Right cardiac atrium (tissue), 5 donors: ENCODE results near the gene ADAMTS16. TPM values are rescaled to one million over a fixed set of nuclear protein-coding genes. Genes with fewer than 3 reads are reported as not detected.

Source experiments
- ATAC-seq, 2 donors: fragments of 200-7000 bp; cut with Tn5 transposase; one replicate each; pipeline versions ENCODE4 v1.8.0 to v1.9.1; 2020; ENCODE audit warnings: moderate library complexity in 2 of 2, mild to moderate bottlenecking in 1 of 2
- DNase-seq, 3 donors: peaks; one replicate each; pipeline ENCODE4 v3.0.0-alpha.2; 2020
- H3K27ac ChIP-seq: one replicate; pipeline ENCODE4 v1.5.1; 2013; ENCODE audit warnings: mild to moderate bottlenecking, low read length, control low read depth, moderate library complexity
- H3K27me3 ChIP-seq: one replicate; pipeline ENCODE4 v1.6.1; 2013; ENCODE audit not compliant: control insufficient read depth, insufficient read depth
- H3K4me1 ChIP-seq: one replicate; pipeline ENCODE4 v1.6.1; 2013; ENCODE audit warnings: low read length; ENCODE audit not compliant: control insufficient read depth, insufficient read depth
- H3K4me3 ChIP-seq: one replicate; pipeline ENCODE4 v1.5.1; 2013; ENCODE audit warnings: low read length, control low read depth
- H3K9me3 ChIP-seq: one replicate; pipeline ENCODE4 v1.6.1; 2013; ENCODE audit warnings: low read length; ENCODE audit not compliant: control insufficient read depth
- WGBS: extraction: QIAGEN DNeasy Blood & Tissue Kit; methylation state at CpG from one replicate; pipeline ENCODE4 v1.1.7; 2013; 5-methylcytosine and 5-hydroxymethylcytosine counted together
- intact Hi-C, 4 donors: fragments of 100-400 bp; cut with DNase I; formaldehyde crosslinking; loops; one replicate each; pipeline versions ENCODE4 v1.11.0 to v1.14.0; 2022 to 2023
- polyA plus RNA-seq: library from polyadenylated mRNA; stranded (reverse); fragments of 200-250 nt; gene quantifications from one replicate; pipeline ENCODE4 v1.2.3, GENCODE V29; 2013
- total RNA-seq, 4 donors: library from RNA; stranded (reverse); fragmentation: NEBNext Ultra II Directional; extraction: Animal tissue kit (Norgen Biotek cat#: 25700); gene quantifications; one replicate each; pipeline ENCODE4 v1.2.1, GENCODE V29; 2021
- donor health status: healthy with polysubstance abuse.
- donor health status: DM: no; HTN: yes; CAD: no.
- donor health status: DM: no; HTN: no; CAD: no.
- donor health status: DM: no; HTN: yes; CAD: no; lungs with severe emphysema.
- donor health status: DM: yes; HTN: yes; CAD: no.

The ADAMTS16 gene
- total and polyA plus RNA-seq, 5 donors = not detected

GRCh38 chr5:5303242-5303641, 163.1 kb downstream of the ADAMTS16 start:
- DNase-seq (no peak), ATAC-seq (peak in 1 of 2 donors; percentile 20)
- Histone ChIP-seq H3K4me1 (no peaks in the 10 kb centered on the region), H3K4me3 (no peak overlapping the region), H3K27ac (no peak overlapping the region), H3K9me3 (peaks cover 3% of the 10 kb centered on the region), H3K27me3 (no peaks in the 10 kb centered on the region)
- intact Hi-C loops = no loop called here
- 95% methylated on average over 15 of the region's 15 CpGs for WGBS

DNA sequence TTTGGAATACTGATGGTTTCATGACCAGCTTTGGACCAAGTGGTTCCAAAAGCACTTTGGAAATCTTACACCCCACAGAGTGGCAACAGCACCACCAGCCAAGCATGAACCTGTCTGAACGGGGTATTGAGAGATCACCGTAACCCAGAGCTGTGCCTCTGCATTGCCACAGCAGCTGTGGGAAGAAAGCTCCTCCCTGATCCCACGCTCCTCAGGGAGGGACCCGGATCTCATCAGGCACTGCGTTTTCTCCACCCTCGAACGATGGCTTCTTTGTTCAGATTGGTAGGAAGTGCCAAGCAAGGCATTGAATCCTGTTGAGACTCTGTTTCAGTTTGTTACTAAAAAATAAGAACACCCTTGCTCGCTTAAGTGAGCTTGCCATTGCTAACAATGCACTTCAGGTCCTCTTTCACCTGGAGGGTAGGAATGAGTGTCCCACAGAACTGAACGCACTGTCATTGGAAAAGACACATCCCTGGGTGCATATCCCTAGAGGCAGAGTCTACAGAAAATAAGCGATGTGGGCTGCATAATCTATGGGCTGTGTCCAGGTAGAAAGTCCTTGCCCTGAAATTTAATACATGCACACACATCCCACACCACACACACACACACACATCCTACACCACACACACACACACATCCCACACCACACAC, 164.4 kb downstream of the ADAMTS16 start:
- 39% methylated on average over 10 of the region's 10 CpGs for WGBS
- DNase-seq (no peak), ATAC-seq (no peak)
- intact Hi-C loops = no loop called here
- Histone ChIP-seq H3K4me3 (no peak overlapping the region), H3K27ac (no peak overlapping the region), H3K27me3 (no peaks in the 10 kb centered on the region), H3K9me3 (peaks cover 3% of the 10 kb centered on the region), H3K4me1 (no peaks in the 10 kb centered on the region)

- peaks cover 2% of the 10 kb centered on the region for H3K9me3 ChIP-seq
- ATAC-seq (no peak), DNase-seq (no peak)
- H3K27ac ChIP-seq = no peak overlapping the region
- no peak overlapping the region for H3K4me3 ChIP-seq
- WGBS = 52% methylated on average over 7 of the region's 7 CpGs
- intact Hi-C loops = no loop called here
- H3K27me3 ChIP-seq = no peaks in the 10 kb centered on the region
- H3K4me1 ChIP-seq = no peaks in the 10 kb centered on the region
These were observed 166.6 kb downstream of the ADAMTS16 start for GRCh38 chr5:5306696-5307095.

- Histone ChIP-seq H3K4me3 (no peak overlapping the region), H3K27ac (no peak overlapping the region), H3K4me1 (no peaks in the 10 kb centered on the region), H3K27me3 (no peaks in the 10 kb centered on the region), H3K9me3 (no peaks in the 10 kb centered on the region)
- intact Hi-C loops = no loop called here
- DNase-seq = no peak
- no peak for ATAC-seq
- 88% methylated on average over 5 of the region's 5 CpGs for WGBS
These were observed 168.2 kb downstream of the ADAMTS16 start for GRCh38 chr5:5308319-5308718.

GRCh38 chr5:5309645-5310044, 169.5 kb downstream of the ADAMTS16 start:
- no peak for DNase-seq
- intact Hi-C loops = no loop called here
- no peak for ATAC-seq

DNA sequence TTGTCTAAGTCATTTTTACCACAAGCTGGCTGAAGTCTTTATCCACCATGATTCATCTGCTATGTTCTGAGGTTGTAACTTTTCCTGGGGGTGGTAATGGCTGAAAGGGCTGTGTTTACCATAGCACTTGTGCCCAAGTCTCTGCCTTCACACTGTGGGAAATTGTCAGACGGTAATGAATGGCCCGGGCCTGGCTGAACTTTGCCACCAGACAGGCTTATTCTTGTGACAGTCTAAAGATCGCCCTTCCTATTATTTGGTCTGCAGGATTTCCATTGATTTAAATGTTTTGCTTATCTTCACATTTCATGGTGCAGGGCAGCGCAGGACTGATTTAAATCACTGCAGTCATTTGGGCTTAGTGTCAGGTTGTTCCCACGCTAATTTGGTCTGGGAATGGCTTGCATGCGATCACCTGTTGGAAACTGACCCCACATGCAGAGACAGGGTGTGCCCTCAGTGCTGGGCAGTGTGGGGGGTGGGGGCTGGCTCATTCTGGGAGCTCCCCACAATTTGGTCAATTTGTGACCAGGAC, 173.0 kb downstream of the ADAMTS16 start:
- intact Hi-C loops = no loop called here
- 77% methylated on average over 6 of the region's 6 CpGs for WGBS
- H3K4me1 ChIP-seq = no peaks in the 10 kb centered on the region
- ATAC-seq = no peak
- no peak overlapping the region for H3K27ac ChIP-seq
- no peak overlapping the region for H3K4me3 ChIP-seq
- no peak for DNase-seq
- H3K27me3 ChIP-seq = no peaks in the 10 kb centered on the region
- peaks cover 4% of the 10 kb centered on the region for H3K9me3 ChIP-seq

More at GRCh38 chr5:5309645-5310044, 169.5 kb downstream of the ADAMTS16 start:
- H3K27me3 ChIP-seq = no peaks in the 10 kb centered on the region
- no peak overlapping the region for H3K4me3 ChIP-seq
- no peaks in the 10 kb centered on the region for H3K9me3 ChIP-seq
- no peaks in the 10 kb centered on the region for H3K4me1 ChIP-seq
- no peak overlapping the region for H3K27ac ChIP-seq
- WGBS = 76% methylated on average over 5 of the region's 5 CpGs

GRCh38 chr5:5314166-5314565, 174.0 kb downstream of the ADAMTS16 start:
- no peaks in the 10 kb centered on the region for H3K4me1 ChIP-seq
- DNase-seq (no peak), ATAC-seq (no peak)
- H3K27ac ChIP-seq = no peak overlapping the region
- no peaks in the 10 kb centered on the region for H3K27me3 ChIP-seq
- H3K9me3 ChIP-seq = peaks cover 5% of the 10 kb centered on the region
- no peak overlapping the region for H3K4me3 ChIP-seq
- WGBS = 87% methylated on average over 3 of the region's 3 CpGs
- intact Hi-C loops = no loop called here

DNA sequence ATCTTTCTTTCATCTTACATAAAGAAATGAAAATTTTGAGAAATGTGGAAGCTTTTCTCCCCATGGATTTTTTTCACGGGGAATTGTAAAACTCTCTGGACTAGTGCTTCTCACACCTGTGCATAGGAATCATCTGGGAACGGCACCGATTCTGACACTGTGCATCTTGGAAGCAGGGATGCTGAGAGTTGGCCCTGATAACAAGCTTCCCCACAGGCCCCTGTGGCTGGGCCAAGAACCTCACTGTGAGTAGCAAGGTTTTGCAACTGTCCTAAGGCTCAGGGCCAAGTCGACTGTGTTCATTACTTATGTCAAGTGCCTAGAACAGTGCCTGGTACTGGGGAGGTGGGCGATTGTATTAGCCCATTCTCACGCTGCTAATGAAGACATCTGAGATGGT, 174.5 kb downstream of the ADAMTS16 start:
- intact Hi-C loops = no loop called here
- Histone ChIP-seq H3K27me3 (no peaks in the 10 kb centered on the region), H3K27ac (no peak overlapping the region), H3K4me3 (no peak overlapping the region), H3K4me1 (no peaks in the 10 kb centered on the region), H3K9me3 (peaks cover 7% of the 10 kb centered on the region)
- DNase-seq (no peak), ATAC-seq (no peak)
- 88% methylated on average over 6 of the region's 6 CpGs for WGBS

- Histone ChIP-seq H3K27ac (no peak overlapping the region), H3K4me1 (no peaks in the 10 kb centered on the region), H3K27me3 (no peaks in the 10 kb centered on the region), H3K9me3 (peaks cover 7% of the 10 kb centered on the region), H3K4me3 (no peak overlapping the region)
- ATAC-seq (no peak), DNase-seq (no peak)
- 78% methylated on average over 12 of the region's 12 CpGs for WGBS
- intact Hi-C loops = no loop called here
These were observed 175.2 kb downstream of the ADAMTS16 start for GRCh38 chr5:5315068-5315980.

DNA sequence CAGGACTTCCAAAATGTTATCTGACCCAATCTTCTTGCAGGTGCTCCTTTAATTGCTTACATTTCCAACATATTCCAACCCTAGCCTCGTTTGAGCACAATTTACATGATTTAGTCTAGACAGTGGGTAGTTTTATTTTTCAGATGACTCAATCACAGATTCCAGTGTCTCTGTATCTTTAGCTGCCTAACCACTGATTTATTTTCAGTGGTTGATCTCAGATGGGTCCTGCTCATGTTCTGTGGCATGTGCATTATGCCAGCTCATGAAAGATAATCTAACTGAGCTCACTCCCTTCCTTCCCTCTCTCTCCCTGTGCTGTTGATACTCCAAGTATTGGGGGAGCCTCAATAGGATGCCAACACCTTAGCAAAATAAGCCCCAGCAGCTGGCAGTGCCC, 176.2 kb downstream of the ADAMTS16 start:
- H3K4me1 ChIP-seq = no peaks in the 10 kb centered on the region
- intact Hi-C loops = no loop called here
- H3K9me3 ChIP-seq = peaks cover 7% of the 10 kb centered on the region
- H3K27me3 ChIP-seq = no peaks in the 10 kb centered on the region
- ATAC-seq = no peak
- no peak overlapping the region for H3K27ac ChIP-seq
- no peak overlapping the region for H3K4me3 ChIP-seq
- 23% methylated on average over 1 of the region's 1 CpG for WGBS
- no peak for DNase-seq

DNA sequence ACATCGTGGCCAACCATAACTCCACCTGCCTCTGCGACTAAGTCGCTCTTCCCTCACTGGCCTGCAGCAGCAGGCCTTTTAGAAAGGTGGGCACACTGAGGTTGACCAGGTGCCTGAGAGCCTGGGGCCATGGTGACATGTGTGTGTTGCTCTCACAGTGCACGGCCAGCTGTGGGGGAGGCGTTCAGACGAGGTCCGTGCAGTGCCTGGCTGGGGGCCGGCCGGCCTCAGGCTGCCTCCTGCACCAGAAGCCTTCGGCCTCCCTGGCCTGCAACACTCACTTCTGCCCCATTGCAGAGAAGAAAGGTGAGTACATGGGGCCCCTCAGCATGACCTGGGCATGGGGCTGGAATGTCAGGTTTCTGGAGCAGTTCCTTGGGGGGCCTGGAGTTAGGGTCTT, 177.8 kb downstream of the ADAMTS16 start:
- DNase-seq (no peak), ATAC-seq (peak in 1 of 2 donors; percentile 22)
- H3K4me1 ChIP-seq = no peaks in the 10 kb centered on the region
- H3K4me3 ChIP-seq = no peak overlapping the region
- 90% methylated on average over 10 of the region's 10 CpGs for WGBS
- no peaks in the 10 kb centered on the region for H3K27me3 ChIP-seq
- H3K27ac ChIP-seq = no peak overlapping the region
- intact Hi-C loops = no loop called here
- peaks cover 7% of the 10 kb centered on the region for H3K9me3 ChIP-seq
